ENCODE results near the gene DAND5.
"Not testable (repeated sequence)": the region's sequence is repeated elsewhere in the genome, so short reads cannot be mapped to it uniquely, and the experiment has no call there.

DAND5 gene

DNA sequence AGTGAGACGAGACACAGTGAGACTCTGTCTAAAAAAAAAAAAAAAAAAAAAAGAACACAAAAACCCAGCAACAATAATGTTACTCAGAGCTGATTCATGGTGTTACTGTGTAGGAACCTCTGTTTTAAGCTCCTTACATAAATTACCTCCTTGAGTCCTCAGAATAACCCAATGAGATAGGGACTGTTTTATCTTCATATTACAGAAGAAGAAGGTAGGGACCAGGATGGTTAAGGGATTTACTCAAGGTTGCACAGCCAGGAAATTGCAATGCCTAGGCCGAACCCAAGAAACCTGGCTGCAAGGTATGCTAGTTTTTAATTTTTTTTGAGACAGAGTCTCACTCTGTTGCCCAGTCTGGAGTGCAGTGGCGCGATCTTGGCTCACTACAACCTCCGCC is 1.5 kb upstream of the DAND5 start:
- no peak for DNase-seq (ENCODE audit: low spot score)

DNA sequence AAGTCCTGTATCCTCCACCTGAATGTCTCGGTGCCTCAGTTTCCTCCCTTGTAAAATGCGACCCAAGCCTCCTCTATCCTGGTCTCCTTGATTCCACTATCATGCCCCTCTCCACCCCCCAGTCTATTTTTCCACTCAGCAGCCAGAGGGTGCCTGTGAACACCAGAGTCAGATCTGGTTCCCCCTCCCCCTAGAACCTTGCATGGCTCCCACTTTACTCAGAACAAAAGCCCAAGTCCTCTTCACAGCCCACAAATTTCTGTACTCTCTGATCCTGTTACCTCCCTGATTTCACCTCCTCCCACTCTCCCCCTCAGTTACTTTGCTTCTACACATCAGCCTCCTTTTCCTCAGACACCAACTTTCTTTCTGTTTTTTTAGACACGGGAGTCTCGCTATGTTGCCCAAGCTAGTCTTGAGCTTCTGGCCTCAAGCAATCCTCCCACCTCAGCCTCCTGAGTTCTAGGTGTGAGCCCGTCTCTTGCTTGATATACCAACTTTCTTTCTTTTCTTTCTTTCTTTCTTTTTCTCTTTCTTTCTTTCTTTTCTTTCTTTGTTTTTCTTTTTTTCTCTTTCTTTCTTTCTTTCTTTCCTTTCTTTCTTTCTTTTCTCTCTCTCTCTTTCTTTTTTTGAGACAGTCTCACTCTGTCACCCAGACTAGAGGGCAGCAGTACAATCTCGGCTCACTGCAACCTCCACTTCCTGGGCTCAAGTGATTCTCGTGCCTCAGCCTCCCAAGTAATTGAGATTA is 869 bp downstream of the DAND5 start:
- no peak for DNase-seq (ENCODE audit: low spot score)

DNA sequence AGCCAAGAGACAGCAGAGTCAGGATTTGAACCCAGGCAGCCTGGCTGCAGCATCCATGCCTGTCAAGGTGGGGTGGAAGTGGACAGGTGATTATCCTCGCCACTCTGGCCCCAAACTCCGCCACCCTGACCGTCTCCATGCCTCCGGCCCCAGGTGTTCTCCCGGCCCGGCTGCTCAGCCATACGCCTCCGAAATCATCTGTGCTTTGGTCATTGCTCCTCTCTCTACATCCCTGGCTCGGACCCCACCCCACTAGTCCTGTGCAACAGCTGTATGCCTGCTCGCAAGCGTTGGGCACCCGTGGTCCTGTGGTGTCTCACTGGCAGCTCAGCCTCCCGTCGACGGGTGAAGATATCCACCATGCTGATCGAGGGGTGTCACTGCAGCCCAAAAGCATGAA is 3.9 kb downstream of the DAND5 start:
- DNase-seq (ENCODE audit: low spot score) = no peak

DNA sequence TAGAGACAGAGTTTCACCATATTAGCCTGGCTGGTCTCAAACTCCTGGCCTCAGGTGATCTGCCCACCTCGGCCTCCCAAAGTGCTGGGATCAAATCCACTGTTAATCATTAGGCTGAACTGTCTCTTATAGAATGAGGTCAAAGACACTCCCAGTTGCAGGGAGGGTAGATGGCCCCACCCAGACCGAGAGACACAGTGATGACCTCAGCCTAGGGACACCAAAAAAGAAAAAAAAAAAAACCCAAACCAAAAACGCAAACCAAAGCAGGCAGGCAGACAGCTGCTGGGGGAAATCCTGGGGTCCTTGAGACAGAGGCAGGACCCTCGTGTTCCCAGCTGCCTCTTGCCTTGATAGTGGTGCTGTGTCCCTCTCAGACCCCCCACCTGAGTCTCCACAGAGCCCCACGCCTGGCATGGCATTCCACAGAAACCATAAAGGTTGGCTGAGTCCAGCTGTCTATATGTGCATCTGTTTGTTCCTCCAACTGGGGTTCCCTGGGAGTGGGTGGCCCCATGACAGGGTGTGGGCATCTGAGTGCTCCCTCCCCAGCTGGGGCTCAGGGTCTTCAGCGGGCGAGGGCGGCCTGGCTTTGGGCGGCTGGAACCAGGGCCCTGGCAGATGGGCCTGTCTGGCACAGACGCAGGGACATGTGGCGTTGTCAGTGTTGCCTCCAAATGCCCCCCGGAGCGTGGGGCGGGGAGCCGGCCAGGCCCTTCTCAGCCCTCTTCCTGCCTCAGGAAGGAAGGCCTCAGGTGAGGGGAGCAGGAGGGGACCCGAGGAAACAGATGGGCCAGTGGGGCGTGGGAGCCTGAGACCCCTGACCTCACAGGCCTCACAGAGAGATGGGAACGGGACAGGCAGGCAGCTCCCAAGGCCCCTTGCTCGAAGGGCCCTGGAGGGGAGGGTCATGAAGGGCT is 5.2 kb downstream of the DAND5 start:
- no peak for DNase-seq (ENCODE audit: low spot score)

DNA sequence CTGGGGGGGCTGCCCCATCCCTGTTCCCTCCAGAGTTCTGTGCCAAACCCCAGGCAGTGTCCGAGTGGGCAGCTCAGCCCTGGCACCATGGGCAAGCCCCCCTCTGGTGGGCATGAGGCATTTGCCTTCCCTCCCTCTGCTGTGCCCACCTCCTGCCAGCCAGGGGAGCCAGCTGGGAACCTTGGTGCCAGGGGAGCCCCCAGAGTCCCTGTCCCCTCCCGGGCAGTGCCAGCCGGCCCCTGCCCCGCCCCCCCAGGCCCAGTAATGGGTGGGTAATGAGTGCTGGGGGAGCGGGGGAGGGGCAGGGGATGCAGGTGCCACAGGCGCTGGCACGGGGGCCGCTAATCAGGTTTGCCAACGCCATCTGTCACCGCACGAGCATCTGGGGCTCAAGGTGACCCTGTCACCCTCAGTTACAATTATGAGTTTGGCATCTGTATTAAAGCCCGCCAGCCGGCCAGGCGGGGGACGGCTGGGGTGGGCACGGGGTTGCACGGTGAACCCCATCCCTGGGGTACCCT is 5.9 kb downstream of the DAND5 start:
- no peak for DNase-seq (ENCODE audit: low spot score)

DNA sequence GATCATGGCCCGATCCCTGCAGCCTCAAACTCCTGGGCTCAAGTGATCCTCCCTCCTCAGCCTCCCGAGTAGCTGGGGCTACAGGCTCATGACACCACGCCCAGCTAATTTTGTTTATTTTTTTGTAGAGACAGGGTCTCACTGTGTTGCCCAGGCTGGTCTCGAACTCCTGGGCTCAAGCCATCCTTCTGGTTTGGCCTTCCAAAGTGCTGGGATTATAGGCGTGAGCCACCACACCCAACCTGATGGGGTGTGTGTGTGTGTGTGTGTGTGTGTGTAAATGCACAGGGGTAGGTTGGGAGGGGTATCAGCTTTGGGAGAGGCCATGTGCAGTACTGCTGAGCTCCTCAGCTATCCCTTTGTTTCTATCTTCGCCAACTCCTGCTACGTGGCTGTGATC is 6.7 kb downstream of the DAND5 start:
- not testable (repeated sequence) for DNase-seq (ENCODE audit: low spot score)

DNA sequence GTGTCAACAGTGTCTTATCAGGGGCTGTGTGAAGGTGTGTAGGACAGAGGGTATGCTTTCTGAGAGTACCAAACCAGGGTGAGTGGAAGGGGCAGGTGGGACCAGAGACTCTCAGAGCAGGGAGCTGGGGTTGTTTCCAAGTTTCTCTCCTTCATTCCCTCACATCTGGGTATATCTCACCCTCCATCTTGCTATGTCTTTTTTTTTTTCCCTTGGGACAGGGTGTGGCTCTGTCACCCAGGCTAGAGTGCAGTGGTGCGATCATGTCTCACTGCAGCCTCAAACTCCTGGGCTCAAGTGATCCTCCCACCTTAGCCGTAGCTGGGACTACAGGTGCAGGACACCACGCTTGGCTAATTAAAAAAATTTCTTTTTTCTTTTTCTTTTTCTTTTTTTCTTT is 10.6 kb downstream of the DAND5 start:
- no peak for DNase-seq (ENCODE audit: low spot score)

DNA sequence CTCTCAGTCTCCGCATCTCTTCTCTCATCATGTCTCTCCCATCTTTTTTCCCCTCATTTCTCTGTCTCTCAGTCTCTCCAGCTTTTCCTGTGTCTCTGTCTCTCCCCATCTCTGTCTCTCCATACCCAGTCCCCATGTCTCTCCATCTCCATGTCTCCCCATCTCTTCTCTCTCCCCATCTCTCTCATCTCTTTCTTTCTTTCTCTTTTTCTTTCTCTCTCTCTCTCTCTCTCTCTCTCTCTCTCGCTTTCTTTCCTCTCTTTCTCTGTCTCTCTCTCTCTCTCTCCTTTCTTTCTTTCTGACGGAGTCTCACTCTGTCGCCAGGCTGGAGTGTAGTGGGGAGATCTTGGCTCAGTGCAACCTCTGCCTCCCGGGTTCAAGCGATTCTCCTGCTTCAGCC is 13.3 kb downstream of the DAND5 start:
- DNase-seq (ENCODE audit: low spot score) = no peak

DNA sequence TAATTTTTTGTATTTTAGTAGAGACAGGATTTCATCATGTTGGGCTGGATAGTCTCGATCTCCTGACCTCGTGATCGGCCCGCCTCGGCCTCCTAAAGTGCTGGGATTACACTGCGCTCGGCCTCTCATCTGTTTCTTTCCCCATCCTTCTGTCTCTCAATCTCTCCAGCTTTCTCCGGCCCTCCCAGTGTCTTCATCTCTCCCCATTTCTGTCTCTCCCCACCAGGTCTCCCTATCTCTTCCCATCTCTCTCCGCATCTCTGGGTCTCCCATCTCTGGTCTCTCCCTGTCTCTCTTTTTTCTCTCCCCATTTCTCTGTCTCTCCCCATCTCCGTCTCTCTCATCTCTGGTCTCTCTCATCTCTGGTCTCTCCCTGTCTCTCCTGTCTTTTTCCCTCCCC is 13.7 kb downstream of the DAND5 start:
- no peak for DNase-seq (ENCODE audit: low spot score)

DNA sequence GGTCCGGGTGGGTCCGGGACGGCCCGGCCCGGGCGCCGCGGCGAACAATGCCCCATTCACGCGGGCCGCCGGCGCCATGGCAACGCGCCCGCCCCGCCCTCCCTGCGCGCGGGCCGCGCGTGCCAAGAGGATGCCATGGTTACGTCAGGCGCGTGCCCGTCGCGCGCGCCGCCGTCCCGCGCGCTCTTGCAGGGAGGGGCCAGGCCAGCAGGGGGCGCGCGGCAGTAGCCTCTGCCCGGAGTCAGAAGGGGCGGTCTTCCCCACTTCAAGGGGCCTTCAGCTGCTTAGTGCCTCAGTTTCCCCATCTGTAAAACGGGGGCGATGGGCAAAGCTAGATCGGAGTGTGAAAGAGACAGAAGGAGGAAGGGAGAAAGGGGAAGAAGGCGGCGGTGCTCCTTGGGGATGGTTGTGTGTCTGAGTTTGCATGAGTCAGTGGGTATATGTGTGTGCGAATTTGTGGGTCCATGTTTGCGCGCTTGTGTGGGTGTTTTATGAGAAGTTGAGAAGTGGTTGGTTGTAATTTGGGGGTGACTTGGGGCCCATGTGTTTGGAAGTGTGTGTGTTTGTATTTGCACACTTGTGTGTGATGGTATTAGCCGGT is 14.3 kb downstream of the DAND5 start:
- DNase-seq (ENCODE audit: low spot score) = peak; percentile 74

DNA sequence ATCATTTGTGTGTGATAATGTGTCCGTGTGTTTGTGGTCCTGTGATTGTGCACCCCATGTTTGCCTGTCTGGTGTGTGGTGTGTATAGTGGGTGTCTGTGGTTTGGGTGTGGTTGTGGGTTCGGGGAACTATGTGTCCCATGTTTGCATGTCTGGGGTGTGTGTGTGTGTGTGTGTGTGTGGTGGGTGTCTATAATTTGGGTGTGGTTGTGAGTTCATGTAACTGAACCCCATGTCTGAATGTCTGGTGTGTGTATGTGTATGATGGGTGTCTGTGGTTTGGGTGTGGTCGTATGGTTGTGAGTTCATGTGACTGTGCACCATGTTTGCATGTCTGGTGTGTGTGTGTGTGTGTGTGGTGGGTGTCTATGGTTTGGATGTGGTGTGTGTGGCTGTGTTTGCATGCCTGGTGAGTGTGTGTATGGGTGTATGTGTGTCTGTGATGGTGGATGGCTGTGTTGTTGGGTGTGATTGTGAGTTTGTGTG is 14.8 kb downstream of the DAND5 start:
- DNase-seq (ENCODE audit: low spot score) = no peak

DNA sequence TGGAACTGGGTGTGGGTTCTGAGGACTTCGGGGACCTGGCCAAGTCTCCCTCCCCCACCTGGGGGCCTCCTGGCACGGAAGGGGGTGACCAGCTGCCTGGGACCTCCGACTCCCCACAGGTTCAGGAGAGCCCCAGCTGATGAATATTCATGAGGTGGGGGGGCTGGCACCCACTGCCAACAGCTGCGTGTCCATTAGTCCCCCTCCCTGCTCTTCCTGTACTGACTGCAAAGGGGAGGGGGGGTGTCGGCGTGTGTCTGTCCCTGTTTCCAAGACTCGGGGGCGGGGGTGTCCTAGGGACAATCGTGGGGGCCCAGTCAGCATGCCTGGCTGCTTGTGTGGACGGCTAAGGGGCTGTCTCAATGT is 15.3 kb downstream of the DAND5 start:
- no peak for DNase-seq (ENCODE audit: low spot score)

DNA sequence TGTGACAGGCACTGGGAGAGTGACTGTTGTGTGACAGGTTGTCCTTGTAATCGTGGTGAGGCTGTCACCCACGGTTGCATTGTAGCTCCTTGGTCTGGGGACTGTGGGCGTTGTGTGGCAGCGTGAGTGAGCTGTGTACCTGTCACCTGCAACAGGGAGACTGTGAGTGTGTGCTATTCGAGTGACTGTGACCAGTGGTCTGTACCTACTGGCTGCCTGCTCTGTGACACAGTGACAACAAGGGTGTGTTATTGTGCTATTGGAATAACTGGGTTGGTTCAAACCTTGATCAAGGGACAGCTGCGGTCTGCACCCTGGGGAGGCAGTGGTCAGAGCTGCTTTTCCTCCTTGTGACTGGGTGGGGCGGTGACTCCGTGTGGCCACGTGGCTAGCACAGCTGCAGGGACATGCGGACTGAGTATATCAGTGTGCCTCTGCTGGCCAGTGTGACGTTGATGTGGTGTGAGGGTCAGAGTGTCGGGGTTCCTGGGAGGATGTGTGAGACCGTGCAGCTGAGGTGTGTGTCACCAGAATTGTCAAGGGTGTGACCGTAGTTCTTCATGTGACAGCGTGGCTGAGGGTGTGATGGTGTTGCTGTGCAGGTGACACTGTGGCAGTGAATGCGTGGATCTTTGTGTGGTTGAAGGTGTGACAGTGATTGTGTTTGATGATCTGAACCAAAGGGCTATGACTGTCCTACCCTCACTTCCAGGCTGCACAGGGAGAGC is 15.8 kb downstream of the DAND5 start:
- DNase-seq (ENCODE audit: low spot score) = no peak

DNA sequence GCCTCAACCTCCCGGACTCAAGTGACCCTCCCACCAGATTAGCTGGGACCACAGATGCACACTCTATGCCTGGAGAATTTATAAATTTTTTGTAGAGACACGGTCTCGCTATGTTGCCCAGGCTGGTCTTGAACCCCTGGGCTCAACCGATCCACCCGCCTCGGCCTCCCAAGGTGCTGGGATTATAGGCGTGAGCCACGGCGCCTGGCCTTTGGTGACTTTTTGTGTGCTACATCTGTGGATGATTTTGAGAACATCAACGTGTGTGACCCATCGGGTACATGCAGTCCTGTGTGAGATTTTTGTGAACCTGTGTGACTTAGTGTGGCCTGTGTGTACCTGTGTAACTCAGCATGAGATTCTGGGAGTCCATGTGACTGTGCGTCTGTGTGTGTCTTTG is 17.4 kb downstream of the DAND5 start:
- no peak for DNase-seq (ENCODE audit: low spot score)

DNA sequence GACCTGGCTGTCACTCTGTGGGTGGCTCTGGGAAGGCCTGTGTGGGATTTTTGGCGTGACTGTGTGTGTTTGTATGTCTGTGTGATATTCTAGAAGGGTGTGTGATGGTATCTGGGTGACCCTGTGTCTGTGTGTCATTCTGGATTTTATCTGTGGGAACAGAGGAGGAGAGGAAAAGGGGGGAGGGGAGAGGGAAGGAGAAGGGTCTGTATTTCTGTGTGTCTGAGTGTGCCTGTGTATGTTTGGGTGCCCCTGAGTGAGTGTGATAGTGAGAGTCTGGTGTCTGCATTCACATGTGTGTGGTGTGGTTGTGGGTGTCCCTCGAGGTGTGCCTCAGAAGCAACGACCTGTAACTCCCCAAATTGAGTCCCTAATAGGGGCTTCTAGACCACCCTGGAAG is 17.8 kb downstream of the DAND5 start:
- no peak for DNase-seq (ENCODE audit: low spot score)

DNA sequence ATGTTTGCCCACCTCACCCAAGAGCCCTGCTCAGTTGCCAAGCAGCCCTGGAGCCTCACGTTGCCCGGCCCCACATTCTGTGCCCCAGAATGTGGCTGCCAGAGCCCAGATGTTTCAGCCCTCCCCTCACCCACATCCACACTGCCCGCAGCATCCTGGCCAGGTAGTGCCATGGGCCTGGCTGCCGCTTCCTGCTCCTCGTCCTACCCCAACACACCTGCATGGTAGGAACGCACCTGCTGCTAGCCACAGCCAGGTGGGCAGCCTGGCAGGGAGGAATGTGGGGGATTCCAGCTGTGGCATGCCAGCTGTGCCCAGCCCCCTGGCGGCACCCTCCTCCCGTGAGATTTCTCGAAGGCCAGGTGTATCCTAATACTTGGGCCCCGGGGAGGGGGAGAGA is 18.4 kb downstream of the DAND5 start:
- DNase-seq (ENCODE audit: low spot score) = no peak

DNA sequence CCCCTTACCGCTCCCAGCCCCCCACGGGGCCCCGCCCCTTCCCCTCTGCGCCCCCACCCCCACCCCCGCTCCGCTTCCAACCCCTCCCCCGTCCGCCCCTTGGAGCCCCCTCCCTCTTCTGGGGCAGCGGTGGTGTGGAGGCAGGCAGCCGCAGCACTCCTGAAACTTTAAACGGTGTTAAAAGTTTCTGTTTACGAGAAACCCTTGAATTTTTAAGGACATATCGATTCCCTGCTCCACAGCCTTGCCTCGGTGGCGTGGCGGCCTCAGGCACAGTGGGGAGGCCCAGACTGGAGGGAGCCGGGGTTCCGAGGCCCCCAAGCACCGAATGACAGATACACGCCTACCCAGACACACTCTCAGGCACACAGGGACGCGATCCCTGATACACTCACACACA is 21.1 kb downstream of the DAND5 start:
- no peak for DNase-seq (ENCODE audit: low spot score)

DNA sequence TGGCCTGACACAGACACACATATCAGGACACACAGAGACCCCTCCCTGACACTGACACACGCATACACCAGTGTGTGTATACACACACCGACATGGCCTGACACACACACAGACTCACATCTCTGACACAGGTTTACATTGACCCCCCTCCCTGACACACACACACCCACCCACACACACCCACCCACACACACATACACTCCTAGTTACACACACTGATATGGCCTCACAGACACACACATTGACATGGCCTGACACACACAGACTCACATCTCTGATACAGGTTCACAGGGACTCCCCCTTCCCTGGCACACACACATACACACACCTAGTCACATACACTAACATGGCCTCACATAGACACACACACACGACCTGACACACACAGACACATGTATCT is 21.5 kb downstream of the DAND5 start:
- DNase-seq (ENCODE audit: low spot score) = no peak

DNA sequence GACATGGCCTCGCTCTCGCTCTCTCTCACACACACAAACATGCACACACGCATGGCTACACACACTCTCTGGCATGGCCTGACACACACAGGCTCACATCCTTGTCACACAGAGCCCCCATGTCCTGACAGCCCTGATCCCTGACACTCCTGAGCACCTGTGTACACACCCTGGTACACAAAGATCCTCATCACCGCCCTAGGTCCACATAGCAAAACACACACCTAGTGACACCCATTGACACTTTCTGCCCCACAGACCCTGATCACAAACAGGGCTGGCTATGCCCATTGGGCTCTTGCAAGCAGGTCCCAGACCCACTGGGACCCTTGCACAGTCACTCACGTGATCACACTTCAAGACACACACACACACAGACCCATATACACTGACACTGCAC is 21.9 kb downstream of the DAND5 start:
- DNase-seq (ENCODE audit: low spot score) = no peak

DNA sequence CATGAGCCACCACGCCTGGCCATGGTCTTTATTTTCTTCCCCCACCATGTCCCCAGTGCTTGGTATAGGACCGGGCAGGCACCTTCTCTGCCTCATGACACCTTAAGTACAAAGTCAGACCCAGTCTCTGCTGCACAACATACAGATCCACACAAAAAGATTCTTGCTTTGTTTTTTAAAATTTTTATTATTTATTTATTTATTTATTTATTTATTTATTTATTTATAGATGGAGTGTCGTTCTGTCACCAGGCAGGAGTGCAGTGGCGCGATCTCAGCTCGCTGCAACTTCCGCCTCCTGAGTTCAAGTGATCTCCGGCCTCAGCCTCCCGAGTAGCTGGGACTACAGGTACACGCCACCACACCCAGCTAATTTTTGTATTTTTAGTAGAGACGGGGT is 23.4 kb downstream of the DAND5 start:
- no peak for DNase-seq (ENCODE audit: low spot score)

DNA sequence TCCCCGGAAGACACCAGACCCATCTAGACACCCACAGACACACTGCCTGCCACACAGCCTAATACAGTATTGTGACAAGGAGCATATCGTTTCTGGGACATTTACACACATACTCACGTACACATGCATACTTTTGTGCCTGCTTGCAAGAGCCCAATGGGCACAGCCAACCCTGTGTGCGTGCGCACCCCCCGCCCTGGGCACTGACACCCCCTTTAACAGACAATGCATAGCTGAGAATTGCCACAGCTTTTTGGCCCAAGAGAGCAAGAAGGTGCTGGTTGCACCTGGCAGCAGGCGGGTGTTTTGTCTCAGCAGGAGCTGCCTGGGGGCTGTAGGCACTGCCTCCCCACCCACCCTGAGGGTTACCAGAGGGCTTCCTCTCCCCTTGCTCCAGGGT is 24.2 kb downstream of the DAND5 start:
- DNase-seq (ENCODE audit: low spot score) = no peak
